Osteocyte (in vitro differentiated cells): Measurements from ENCODE around the gene FHIT. TPM values are rescaled to one million over a fixed set of nuclear protein-coding genes. Genes with fewer than 3 reads are reported as not detected.
"Not testable (repeated sequence)": the region's sequence is repeated elsewhere in the genome, so short reads cannot be mapped to it uniquely, and the experiment has no call there.

Experiments used
- DNase-seq: peaks from one replicate; pipeline ENCODE4 v3.0.0; 2021; ENCODE audit warnings: mixed read lengths; ENCODE audit not compliant: unreplicated experiment; ENCODE audit errors: extremely low spot score
- H3K27ac Mint-ChIP-seq: one replicate; pipeline ENCODE4 v1.8.0; 2021; ENCODE audit warnings: mild to moderate bottlenecking, mixed read lengths; ENCODE audit not compliant: unreplicated experiment
- H3K27me3 Mint-ChIP-seq: one replicate; pipeline ENCODE4 v1.8.0; 2021; ENCODE audit warnings: mixed read lengths; ENCODE audit not compliant: unreplicated experiment
- H3K36me3 Mint-ChIP-seq: one replicate; pipeline ENCODE4 v1.8.0; 2021; ENCODE audit warnings: mixed read lengths; ENCODE audit not compliant: unreplicated experiment
- H3K4me1 Mint-ChIP-seq: one replicate; pipeline ENCODE4 v1.8.0; 2021; ENCODE audit warnings: mixed read lengths; ENCODE audit not compliant: unreplicated experiment
- H3K4me3 Mint-ChIP-seq: one replicate; pipeline ENCODE4 v1.8.0; 2021; ENCODE audit warnings: mild to moderate bottlenecking, moderate library complexity, mixed read lengths; ENCODE audit not compliant: unreplicated experiment
- H3K9me3 Mint-ChIP-seq: one replicate; pipeline ENCODE4 v1.8.0; 2021; ENCODE audit warnings: mixed read lengths; ENCODE audit not compliant: unreplicated experiment
- total RNA-seq: library from RNA; stranded (reverse); gene quantifications from 2 replicates; pipeline ENCODE4 v1.2.1, GENCODE V29; 2021
- TF ChIP-seq, protein P1 (sequence below): fragments of 200-600 bp; sonication (generic); IDR thresholded peaks from 2 replicates; pipeline ENCODE4 v1.5.0; 2021; ENCODE audit warnings: antibody characterized with exemption, mild to moderate bottlenecking, moderate library complexity

FHIT gene
- total RNA-seq, 1 donor from 2014 or later: 2.3 TPM

- Mint-ChIP-seq H3K27ac (no peak overlapping the region), H3K9me3 (no peaks in the 10 kb centered on the region), H3K27me3 (no peaks in the 10 kb centered on the region), H3K36me3 (no peaks in the 10 kb centered on the region), H3K4me1 (no peaks in the 10 kb centered on the region), H3K4me3 (no peak overlapping the region)
- TF ChIP-seq, protein P1, sequence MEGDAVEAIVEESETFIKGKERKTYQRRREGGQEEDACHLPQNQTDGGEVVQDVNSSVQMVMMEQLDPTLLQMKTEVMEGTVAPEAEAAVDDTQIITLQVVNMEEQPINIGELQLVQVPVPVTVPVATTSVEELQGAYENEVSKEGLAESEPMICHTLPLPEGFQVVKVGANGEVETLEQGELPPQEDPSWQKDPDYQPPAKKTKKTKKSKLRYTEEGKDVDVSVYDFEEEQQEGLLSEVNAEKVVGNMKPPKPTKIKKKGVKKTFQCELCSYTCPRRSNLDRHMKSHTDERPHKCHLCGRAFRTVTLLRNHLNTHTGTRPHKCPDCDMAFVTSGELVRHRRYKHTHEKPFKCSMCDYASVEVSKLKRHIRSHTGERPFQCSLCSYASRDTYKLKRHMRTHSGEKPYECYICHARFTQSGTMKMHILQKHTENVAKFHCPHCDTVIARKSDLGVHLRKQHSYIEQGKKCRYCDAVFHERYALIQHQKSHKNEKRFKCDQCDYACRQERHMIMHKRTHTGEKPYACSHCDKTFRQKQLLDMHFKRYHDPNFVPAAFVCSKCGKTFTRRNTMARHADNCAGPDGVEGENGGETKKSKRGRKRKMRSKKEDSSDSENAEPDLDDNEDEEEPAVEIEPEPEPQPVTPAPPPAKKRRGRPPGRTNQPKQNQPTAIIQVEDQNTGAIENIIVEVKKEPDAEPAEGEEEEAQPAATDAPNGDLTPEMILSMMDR: no peak
- DNase-seq: no peak
Measured at GRCh38 chr3:61224823-61225222, 26.4 kb downstream of the FHIT start.

DNA sequence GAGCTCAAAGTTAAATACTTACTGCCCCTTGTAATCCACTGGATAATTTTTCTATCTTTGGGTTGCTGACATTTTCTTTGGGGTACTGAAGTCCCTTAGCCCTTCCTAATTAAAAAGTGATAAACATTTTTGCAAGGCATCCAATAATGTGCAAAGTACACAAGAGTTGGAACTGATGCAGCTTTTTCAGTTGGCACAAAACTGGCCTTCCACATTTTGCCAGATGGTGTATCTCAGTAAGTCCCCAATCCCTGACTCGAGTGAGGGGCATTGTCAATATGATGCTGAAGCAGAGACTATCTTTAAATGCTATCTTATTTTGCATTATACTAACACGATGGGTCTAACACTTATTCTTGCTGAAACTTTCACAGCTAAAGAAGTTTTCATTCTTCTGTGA, 27.8 kb downstream of the FHIT start:
- Mint-ChIP-seq H3K36me3 (no peaks in the 10 kb centered on the region), H3K4me1 (no peaks in the 10 kb centered on the region), H3K9me3 (no peaks in the 10 kb centered on the region), H3K27me3 (no peaks in the 10 kb centered on the region), H3K4me3 (no peak overlapping the region), H3K27ac (no peak overlapping the region)
- TF ChIP-seq, protein P1: no peak
- no peak for DNase-seq

DNA sequence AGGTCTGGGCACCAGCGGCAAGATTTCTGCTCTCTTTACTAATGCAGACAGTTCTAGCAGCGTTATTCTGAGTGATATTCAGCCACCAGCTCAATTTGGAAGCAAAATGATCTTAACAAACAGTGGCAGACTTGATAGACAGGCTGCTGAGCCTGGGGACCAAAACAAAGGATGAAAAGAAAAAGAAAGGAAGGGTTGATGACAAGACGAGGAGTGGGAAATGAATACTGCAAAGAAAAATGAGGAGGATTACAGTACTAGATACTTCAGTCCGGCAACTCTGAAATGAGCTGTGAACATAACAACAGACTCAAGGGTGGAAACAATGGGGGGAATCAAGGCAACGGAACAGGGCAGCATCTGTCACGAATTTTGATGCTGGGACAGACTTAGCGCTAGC, 28.8 kb downstream of the FHIT start:
- no peaks in the 10 kb centered on the region for H3K27me3 Mint-ChIP-seq
- H3K36me3 Mint-ChIP-seq: no peaks in the 10 kb centered on the region
- peaks cover under 1% of the 10 kb centered on the region for H3K9me3 Mint-ChIP-seq
- H3K4me3 Mint-ChIP-seq: no peak overlapping the region
- TF ChIP-seq, protein P1: no peak
- no peak for DNase-seq
- H3K27ac Mint-ChIP-seq: no peak overlapping the region
- H3K4me1 Mint-ChIP-seq: no peaks in the 10 kb centered on the region

- no peak for DNase-seq
- no peak overlapping the region for H3K27ac Mint-ChIP-seq
- peaks cover 6% of the 10 kb centered on the region for H3K9me3 Mint-ChIP-seq
- TF ChIP-seq, protein P1: no peak
- no peaks in the 10 kb centered on the region for H3K4me1 Mint-ChIP-seq
- H3K36me3 Mint-ChIP-seq: no peaks in the 10 kb centered on the region
- H3K27me3 Mint-ChIP-seq: no peaks in the 10 kb centered on the region
- no peak overlapping the region for H3K4me3 Mint-ChIP-seq
Measured at GRCh38 chr3:61221759-61222362, 29.4 kb downstream of the FHIT start.

- Mint-ChIP-seq H3K4me3 (no peak overlapping the region), H3K9me3 (peaks cover 12% of the 10 kb centered on the region), H3K36me3 (no peaks in the 10 kb centered on the region), H3K27ac (no peak overlapping the region), H3K27me3 (no peaks in the 10 kb centered on the region), H3K4me1 (no peaks in the 10 kb centered on the region)
- TF ChIP-seq, protein P1: no peak
- no peak for DNase-seq
Measured at GRCh38 chr3:61218504-61218903, 32.7 kb downstream of the FHIT start.

DNA sequence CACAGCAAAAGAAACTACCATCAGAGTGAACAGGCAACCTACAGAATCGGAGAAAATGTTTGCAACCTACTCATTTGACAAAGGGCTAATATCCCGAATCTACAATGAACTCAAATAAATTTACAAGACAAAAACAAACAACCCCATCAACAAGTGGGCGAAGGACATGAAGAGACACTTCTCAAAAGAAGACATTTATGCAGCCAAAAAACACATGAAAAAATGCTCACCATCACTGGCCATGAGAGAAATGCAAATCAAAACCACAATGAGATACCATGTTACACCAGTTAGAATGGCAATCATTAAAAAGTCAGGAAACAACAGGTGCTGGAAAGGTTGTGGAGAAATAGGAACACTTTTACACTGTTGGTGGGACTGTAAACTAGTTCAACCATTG, 35.1 kb downstream of the FHIT start:
- not testable (repeated sequence) for H3K4me1 Mint-ChIP-seq, H3K27ac Mint-ChIP-seq, DNase-seq, H3K27me3 Mint-ChIP-seq, H3K36me3 Mint-ChIP-seq, H3K4me3 Mint-ChIP-seq
- peaks cover 12% of the 10 kb centered on the region for H3K9me3 Mint-ChIP-seq
